PC-3 (cell line): ENCODE measurements around the gene TBCEL.

Experiments
- EZH2 ChIP-seq: fragments of 300-600 bp; sonication (generic); IDR thresholded peaks from one replicate; pipeline ENCODE4 v1.6.1; 2017; ENCODE audit warnings: antibody characterized with exemption, mild to moderate bottlenecking, low read length; ENCODE audit not compliant: unreplicated experiment
- EZH2phosphoT487 ChIP-seq: fragments of 300-600 bp; sonication (generic); IDR thresholded peaks from 2 replicates; pipeline ENCODE4 v1.6.1; 2018; ENCODE audit warnings: mild to moderate bottlenecking, antibody characterized with exemption, low read length, borderline replicate concordance
- TF ChIP-seq, protein P1 (sequence below): fragments of 300-600 bp; sonication (generic); conservative IDR thresholded peaks from 2 replicates; pipeline ENCODE4 v1.5.1; 2017; ENCODE audit warnings: antibody characterized with exemption, low read depth, mild to moderate bottlenecking, low read length

DNA sequence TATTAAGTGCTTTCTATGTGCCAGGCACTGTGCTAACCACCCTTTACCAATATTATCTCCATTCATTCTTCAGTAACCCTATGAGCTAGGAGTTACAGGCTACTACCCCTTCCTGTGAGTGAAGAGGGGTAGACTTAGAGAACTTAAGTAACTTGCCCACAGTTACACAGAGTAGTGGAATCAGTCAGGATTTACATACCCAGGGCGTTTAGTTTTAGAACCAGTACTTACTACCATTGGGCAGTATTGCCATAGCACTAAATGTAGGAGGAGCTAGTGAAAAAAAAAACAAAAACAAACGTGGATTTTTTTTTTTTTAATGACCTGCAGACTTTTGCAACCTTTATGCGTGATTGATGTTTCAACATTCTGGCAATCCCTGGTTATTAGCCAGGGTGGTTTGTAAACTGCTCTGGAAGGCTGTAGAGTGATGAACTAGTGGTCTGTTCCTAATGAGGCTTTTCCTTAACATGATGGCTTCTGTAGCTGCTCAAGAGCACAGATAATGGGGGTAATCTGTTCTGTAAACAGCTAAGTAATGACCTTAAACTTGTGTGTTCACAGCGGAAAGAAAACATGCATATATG lies 11.4 kb downstream of the TBCEL start:
- TF ChIP-seq, protein P1, sequence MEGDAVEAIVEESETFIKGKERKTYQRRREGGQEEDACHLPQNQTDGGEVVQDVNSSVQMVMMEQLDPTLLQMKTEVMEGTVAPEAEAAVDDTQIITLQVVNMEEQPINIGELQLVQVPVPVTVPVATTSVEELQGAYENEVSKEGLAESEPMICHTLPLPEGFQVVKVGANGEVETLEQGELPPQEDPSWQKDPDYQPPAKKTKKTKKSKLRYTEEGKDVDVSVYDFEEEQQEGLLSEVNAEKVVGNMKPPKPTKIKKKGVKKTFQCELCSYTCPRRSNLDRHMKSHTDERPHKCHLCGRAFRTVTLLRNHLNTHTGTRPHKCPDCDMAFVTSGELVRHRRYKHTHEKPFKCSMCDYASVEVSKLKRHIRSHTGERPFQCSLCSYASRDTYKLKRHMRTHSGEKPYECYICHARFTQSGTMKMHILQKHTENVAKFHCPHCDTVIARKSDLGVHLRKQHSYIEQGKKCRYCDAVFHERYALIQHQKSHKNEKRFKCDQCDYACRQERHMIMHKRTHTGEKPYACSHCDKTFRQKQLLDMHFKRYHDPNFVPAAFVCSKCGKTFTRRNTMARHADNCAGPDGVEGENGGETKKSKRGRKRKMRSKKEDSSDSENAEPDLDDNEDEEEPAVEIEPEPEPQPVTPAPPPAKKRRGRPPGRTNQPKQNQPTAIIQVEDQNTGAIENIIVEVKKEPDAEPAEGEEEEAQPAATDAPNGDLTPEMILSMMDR: no peak
- no peak for TF ChIP-seq EZH2
- TF ChIP-seq EZH2phosphoT487: no peak
